HG02623 (cell line): ENCODE data around the gene SAMD14.
"Not testable (repeated sequence)": the region's sequence is repeated elsewhere in the genome, so short reads cannot be mapped to it uniquely, and the experiment has no call there.

ENCODE experiments used
- ATAC-seq: cut with Tn5 transposase; IDR thresholded peaks from one replicate; pipeline ENCODE4 v1.9.1; 2021; ENCODE audit warnings: moderate library complexity; ENCODE audit not compliant: unreplicated experiment

SAMD14 gene

GRCh38 chr17:50078430-50078829 lies 51.5 kb downstream of the SAMD14 start:
- ATAC-seq = no peak

GRCh38 chr17:50076591-50077235 lies 53.2 kb downstream of the SAMD14 start:
- ATAC-seq = no peak

- ATAC-seq = no peak
Observed at GRCh38 chr17:50076221-50076590, 53.8 kb downstream of the SAMD14 start.

- ATAC-seq = no peak
Observed at GRCh38 chr17:50075446-50076032, 54.4 kb downstream of the SAMD14 start.

- no peak for ATAC-seq
Observed at GRCh38 chr17:50074227-50074626, 55.7 kb downstream of the SAMD14 start.

GRCh38 chr17:50072925-50073324 lies 57.0 kb downstream of the SAMD14 start:
- ATAC-seq = no peak

- no peak for ATAC-seq
Observed at GRCh38 chr17:50072130-50072529, 57.8 kb downstream of the SAMD14 start.

GRCh38 chr17:50071692-50072091 lies 58.3 kb downstream of the SAMD14 start:
- ATAC-seq = no peak

- ATAC-seq = no peak
Observed at GRCh38 chr17:50070908-50071680, 58.9 kb downstream of the SAMD14 start.

GRCh38 chr17:50067996-50068395 lies 62.0 kb downstream of the SAMD14 start:
- ATAC-seq = no peak

GRCh38 chr17:50066995-50067394 lies 63.0 kb downstream of the SAMD14 start:
- ATAC-seq = no peak

GRCh38 chr17:50065056-50065455 lies 64.9 kb downstream of the SAMD14 start:
- no peak for ATAC-seq

GRCh38 chr17:50064253-50065001 lies 65.5 kb downstream of the SAMD14 start:
- no peak for ATAC-seq

- no peak for ATAC-seq
Observed at GRCh38 chr17:50063561-50064252, 66.3 kb downstream of the SAMD14 start.

- no peak for ATAC-seq
Observed at GRCh38 chr17:50062293-50063243, 67.4 kb downstream of the SAMD14 start.

- not testable (repeated sequence) for ATAC-seq
Observed at GRCh38 chr17:50061713-50062045, 68.3 kb downstream of the SAMD14 start.

- no peak for ATAC-seq
Observed at GRCh38 chr17:50060951-50061712, 68.8 kb downstream of the SAMD14 start.
